Fibroblast of villous mesenchyme (primary cell): ENCODE data around the gene TNFRSF8. TPM values are rescaled to one million over a fixed set of nuclear protein-coding genes. Genes with fewer than 3 reads are reported as not detected.

Experiments
- DNase-seq: peaks from one replicate; pipeline ENCODE4 v3.0.0-alpha.2; 2010; ENCODE audit warnings: low read depth
- H3K4me3 ChIP-seq: 2 replicates; pipeline ENCODE4 v1.5.1; 2011; ENCODE audit warnings: low read depth, mild to moderate bottlenecking, low read length
- total RNA-seq: library from RNA; depleted of rRNA; stranded (reverse); fragments of >200 nt; gene quantifications from 2 replicates; pipeline ENCODE4 v1.2.3, GENCODE V29; 2012
- TF ChIP-seq, protein P1 (sequence below): IDR thresholded peaks from 2 replicates; pipeline ENCODE4 v1.5.1; 2012; ENCODE audit warnings: low read depth, mild to moderate bottlenecking, low read length; ENCODE audit not compliant: insufficient read depth

Gene TNFRSF8
- total RNA-seq, 1 donor = 0.86 TPM

DNA sequence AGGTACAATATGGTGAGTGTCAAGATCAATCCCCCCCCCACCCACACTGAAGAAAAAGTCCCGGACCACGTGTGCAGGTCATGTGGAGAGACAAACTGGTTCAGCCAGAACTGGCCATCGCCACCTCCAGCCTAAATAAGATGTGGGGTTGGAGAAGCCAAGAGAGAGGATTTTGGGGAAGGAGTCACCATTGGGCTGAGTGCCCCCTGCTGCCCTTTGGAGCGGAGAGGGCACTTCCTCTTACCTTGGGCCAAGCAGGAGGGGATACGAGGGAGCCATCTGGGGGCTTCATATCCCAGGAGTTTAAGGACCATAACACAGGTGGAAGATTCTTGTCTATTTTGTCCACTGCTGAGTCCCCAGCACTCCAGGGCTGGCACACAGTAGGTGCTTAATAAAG lies 101.1 kb downstream of the TNFRSF8 start:
- no peak for DNase-seq
- TF ChIP-seq, protein P1, sequence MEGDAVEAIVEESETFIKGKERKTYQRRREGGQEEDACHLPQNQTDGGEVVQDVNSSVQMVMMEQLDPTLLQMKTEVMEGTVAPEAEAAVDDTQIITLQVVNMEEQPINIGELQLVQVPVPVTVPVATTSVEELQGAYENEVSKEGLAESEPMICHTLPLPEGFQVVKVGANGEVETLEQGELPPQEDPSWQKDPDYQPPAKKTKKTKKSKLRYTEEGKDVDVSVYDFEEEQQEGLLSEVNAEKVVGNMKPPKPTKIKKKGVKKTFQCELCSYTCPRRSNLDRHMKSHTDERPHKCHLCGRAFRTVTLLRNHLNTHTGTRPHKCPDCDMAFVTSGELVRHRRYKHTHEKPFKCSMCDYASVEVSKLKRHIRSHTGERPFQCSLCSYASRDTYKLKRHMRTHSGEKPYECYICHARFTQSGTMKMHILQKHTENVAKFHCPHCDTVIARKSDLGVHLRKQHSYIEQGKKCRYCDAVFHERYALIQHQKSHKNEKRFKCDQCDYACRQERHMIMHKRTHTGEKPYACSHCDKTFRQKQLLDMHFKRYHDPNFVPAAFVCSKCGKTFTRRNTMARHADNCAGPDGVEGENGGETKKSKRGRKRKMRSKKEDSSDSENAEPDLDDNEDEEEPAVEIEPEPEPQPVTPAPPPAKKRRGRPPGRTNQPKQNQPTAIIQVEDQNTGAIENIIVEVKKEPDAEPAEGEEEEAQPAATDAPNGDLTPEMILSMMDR = no peak
- H3K4me3 ChIP-seq = no peak overlapping the region

DNA sequence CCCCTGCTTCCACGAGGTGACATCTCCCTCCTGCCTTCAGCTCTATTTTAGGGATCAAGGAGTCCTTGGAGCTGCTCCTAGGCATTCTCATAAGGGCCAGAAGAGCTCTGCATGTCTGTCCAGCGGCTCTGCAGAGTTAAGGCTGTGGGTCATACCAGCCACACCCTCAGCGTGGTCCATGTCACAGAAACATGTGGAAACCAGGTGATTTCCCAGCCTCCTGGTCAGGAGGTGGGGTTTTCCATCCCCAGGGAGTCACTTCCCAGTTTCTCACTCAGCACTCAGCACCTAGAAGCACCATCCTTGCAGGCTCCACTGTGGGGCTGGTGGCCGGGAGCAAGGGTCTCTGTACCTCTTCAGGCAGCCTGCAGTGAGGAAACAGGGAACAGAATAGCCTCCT lies 102.2 kb downstream of the TNFRSF8 start:
- no peak for DNase-seq
- no peak overlapping the region for H3K4me3 ChIP-seq
- TF ChIP-seq, protein P1 = no peak

DNA sequence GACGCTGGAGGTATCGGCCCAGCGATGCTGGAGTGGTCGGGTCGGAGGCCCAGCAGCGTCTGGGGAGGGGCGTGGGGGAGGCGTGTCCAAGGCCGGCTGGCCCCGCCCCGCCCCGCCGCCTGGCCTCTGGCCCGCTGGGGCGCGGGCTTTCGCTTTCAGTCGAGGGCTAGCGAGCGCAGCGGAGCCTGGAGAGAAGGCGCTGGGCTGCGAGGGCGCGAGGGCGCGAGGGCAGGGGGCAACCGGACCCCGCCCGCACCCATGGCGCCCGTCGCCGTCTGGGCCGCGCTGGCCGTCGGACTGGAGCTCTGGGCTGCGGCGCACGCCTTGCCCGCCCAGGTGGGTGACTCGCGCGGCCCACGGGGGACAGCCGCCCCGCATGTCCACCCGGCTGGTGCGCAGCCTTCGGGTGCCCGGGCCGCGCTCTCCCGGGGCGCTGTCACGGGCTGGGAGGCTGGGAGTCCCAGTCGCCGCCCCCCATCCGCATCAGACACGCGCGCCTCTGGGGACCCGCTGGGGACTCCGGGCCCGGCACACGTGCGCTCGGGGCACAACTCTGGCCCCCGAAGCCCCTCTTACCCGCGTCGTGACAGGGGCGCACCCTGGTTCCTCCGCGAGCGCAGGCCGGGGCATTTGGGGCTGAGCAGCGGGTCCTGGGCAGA lies 103.9 kb downstream of the TNFRSF8 start, which contains the start of gene TNFRSF1B:
TNFRSF1B (plus strand) TSS at position 158 of the 659 bp plus-strand sequence; CDS start at position 259, 101 bp downstream.
- DNase-seq = peak; percentile 60
- peak within 1 kb of the TSS; percentile 73 for H3K4me3 ChIP-seq
- TF ChIP-seq, protein P1 = no peak

DNA sequence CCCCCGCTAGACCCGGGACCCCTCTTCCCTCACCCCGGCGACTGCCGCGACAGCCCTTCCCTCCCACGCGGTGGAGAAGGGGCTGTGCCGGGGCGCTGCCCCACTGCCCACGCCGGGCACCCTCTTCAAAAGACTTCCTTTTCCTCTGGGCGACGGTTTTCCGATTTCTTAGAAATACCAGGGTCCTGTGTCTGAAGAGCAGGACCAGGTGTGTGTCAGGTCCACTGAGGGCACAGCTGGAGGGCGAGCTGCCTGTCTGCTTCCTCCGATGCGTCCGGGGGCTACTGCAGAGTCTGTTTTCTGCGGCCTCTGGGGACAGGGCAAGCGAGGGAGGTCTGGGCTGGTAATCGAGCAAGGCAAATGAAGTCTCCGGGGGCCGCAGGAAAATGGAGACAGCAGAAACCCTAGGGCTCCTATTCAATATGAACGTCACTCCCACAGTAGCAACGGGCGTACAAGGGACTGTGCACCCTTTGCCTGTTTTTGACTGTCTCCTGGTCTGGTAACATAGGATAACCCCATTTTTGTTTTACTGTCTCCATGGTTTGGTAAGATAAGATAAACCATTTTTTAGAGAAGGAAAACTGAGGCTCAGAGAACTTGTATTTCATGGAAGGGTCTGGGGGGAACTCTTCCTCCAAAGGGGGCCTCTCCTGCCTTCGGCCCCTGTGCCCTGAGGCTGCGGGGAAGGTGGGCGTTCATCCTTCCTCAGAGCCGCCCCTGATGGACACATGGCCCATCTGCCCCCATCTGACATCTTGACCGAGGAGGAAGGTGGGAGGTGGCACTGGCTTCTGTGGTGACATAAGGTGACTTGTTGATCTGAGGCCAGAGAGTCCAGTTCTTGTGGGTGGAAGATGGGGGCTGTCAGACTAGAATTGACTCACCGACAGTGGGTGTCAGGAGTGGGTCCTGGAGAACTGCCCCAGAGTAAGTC lies 104.7 kb downstream of the TNFRSF8 start:
- no peak for DNase-seq
- H3K4me3 ChIP-seq = peak overlapping the region; percentile 73
- TF ChIP-seq, protein P1 = no peak

DNA sequence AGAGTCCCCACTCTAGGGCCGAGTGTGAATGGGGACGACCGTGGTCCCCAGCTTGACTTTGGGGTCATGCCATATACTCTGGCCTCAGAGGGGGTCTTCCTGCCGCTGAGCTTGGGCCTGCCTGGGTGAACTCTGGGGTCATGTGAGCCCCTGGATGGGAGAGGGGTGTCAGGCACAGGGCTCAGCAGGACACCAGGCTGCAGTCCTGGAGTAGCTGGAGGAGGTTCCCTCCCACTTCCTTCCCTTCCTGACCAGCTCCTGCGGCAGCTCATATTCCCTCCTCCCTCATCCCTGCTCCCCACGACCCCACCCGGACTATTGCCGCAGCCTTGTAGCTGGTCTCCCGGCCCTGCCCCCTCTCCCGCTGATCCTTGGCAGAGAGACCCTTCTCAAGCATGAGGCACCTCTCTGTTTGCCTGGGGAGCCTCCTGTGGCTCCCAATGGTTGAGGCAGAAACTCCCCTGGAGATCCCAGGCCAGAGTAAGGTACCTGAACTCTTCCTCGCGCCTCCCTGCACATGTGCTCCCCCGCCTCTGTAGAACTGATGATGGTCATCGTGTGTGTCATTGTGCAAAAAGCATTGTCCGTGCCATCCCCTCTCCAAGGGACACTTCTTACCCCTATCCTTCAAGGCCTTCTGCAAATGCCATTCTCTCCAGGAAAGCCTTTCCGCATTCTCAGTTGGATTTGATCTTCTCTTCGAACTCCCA lies 105.5 kb downstream of the TNFRSF8 start:
- peak overlapping the region; percentile 73 for H3K4me3 ChIP-seq
- no peak for DNase-seq
- TF ChIP-seq, protein P1 = no peak

DNA sequence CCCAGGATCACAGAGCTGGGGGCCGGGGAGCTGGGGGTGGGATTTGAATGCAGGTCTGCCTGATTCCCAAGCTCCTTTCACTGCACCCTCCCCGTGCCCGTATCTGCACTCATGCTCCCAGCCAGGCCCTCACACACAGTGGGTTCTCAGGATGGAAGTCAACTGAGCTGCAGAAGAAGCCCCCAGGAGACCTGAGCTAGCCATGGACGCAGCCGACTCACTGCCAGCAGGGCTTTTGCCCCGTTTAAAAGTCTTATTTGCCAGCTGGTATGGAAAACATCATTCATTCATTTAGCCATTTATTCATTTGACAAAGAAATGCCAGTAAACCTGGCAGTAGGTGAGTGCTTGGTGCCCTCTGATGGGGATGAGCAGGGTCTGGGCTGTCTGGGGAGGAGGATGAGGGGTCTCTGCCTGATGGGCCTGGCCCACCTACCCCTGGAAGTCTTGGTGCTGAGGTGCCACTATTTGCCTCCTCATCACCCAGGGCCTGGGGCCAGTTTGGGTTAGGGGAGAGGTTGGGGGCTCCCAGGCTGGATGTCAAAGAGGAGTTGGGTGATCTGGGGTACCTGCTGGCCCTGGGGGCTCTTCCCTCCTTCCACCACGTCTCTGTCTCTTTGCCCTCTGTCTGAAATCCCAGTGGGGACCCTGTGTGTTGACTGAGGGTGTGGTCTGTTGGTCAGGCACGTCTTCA lies 106.5 kb downstream of the TNFRSF8 start:
- no peak overlapping the region for H3K4me3 ChIP-seq
- TF ChIP-seq, protein P1 = no peak
- no peak for DNase-seq
